Astrocyte of the spinal cord (primary cell): ENCODE measurements around the gene NTNG2.

Source experiments
- DNase-seq: peaks from one replicate; pipeline ENCODE4 v3.0.0; 2011; ENCODE audit warnings: low read depth, low spot score
- H3K4me3 ChIP-seq: 2 replicates; pipeline ENCODE4 v1.5.1; 2011; ENCODE audit warnings: low read depth, mild to moderate bottlenecking, low read length, moderate library complexity
- in situ Hi-C: cut with HindIII; loops from 2 replicates; pipeline ENCODE4 v1.10.0; 2017; ENCODE audit warnings: low sequenced_read_pairs
- TF ChIP-seq, protein P1 (sequence below): IDR thresholded peaks from 2 replicates; pipeline ENCODE4 v1.5.1; 2012; ENCODE audit warnings: low read depth, mild to moderate bottlenecking, low read length, inconsistent platforms

NTNG2 gene

GRCh38 chr9:132163876-132164603 is 2.2 kb downstream of the NTNG2 start:
- TF ChIP-seq, protein P1, sequence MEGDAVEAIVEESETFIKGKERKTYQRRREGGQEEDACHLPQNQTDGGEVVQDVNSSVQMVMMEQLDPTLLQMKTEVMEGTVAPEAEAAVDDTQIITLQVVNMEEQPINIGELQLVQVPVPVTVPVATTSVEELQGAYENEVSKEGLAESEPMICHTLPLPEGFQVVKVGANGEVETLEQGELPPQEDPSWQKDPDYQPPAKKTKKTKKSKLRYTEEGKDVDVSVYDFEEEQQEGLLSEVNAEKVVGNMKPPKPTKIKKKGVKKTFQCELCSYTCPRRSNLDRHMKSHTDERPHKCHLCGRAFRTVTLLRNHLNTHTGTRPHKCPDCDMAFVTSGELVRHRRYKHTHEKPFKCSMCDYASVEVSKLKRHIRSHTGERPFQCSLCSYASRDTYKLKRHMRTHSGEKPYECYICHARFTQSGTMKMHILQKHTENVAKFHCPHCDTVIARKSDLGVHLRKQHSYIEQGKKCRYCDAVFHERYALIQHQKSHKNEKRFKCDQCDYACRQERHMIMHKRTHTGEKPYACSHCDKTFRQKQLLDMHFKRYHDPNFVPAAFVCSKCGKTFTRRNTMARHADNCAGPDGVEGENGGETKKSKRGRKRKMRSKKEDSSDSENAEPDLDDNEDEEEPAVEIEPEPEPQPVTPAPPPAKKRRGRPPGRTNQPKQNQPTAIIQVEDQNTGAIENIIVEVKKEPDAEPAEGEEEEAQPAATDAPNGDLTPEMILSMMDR, result no peak
- in situ Hi-C loops, result no loop called here
- no peak for DNase-seq
- no peak overlapping the region for H3K4me3 ChIP-seq

- TF ChIP-seq, protein P1, result no peak
- H3K4me3 ChIP-seq, result no peak overlapping the region
- in situ Hi-C loops, result no loop called here
- DNase-seq, result no peak
Observed at GRCh38 chr9:132164604-132165362, 2.9 kb downstream of the NTNG2 start.

DNA sequence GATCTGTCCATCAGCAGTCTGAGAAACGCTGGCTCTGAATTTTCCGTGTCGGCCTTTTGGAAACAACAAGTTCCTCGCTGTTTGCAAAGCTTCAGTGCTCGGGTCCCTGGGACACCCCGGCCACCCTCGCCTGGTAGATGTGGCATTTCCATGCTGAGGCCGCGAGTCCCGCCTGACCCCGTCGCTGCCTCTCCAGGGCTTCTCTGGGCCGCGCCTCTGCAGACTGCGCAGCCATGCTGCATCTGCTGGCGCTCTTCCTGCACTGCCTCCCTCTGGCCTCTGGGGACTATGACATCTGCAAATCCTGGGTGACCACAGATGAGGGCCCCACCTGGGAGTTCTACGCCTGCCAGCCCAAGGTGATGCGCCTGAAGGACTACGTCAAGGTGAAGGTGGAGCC is 4.7 kb downstream of the NTNG2 start:
- H3K4me3 ChIP-seq, result no peak overlapping the region
- in situ Hi-C loops, result no loop called here
- TF ChIP-seq, protein P1, result peak; percentile 32
- DNase-seq, result no peak

- no peak for DNase-seq
- in situ Hi-C loops, result no loop called here
- TF ChIP-seq, protein P1, result no peak
- H3K4me3 ChIP-seq, result no peak overlapping the region
Observed at GRCh38 chr9:132167192-132167591, 5.3 kb downstream of the NTNG2 start.

GRCh38 chr9:132168347-132168746 is 6.5 kb downstream of the NTNG2 start:
- no peak for DNase-seq
- H3K4me3 ChIP-seq, result no peak overlapping the region
- in situ Hi-C loops, result no loop called here
- TF ChIP-seq, protein P1, result no peak

DNA sequence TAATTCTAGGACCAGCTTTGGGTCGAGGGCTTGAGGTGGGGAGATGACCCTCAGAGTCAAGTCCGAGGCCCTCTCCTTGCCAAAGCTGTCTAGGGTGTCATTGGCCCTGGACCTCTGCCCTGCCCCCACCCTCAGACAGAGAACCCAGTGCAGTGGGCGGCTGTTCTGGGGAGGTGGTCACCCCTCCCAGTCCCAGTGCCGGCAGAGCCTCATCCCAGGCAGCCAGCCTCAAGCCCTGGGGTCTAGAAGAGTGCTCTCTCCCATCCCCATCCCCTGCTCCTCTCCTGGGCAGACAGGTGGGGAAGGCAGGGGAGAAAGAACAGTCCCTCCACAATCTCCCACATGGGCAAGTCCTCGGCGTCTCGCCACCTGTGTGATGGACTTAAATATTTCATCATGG is 7.0 kb downstream of the NTNG2 start:
- in situ Hi-C loops, result no loop called here
- TF ChIP-seq, protein P1, result no peak
- no peak for DNase-seq
- H3K4me3 ChIP-seq, result no peak overlapping the region
